Mucosa of stomach (tissue), 1 donor: Measurements from ENCODE around the gene ARMH1.
"Not testable (repeated sequence)": the region's sequence is repeated elsewhere in the genome, so short reads cannot be mapped to it uniquely, and the experiment has no call there.

ENCODE experiments used
- H3K27me3 ChIP-seq: one replicate; pipeline ENCODE4 v1.7.0; 2013; ENCODE audit warnings: mild to moderate bottlenecking, low read length; ENCODE audit not compliant: control insufficient read depth, insufficient read depth
- H3K36me3 ChIP-seq: one replicate; pipeline ENCODE4 v1.7.0; 2013; ENCODE audit warnings: low read length; ENCODE audit not compliant: control insufficient read depth, insufficient read depth
- H3K4me1 ChIP-seq: one replicate; pipeline ENCODE4 v1.7.0; 2013; ENCODE audit warnings: mild to moderate bottlenecking, low read length; ENCODE audit not compliant: control insufficient read depth, insufficient read depth
- H3K4me3 ChIP-seq: one replicate; pipeline ENCODE4 v1.7.0; 2013; ENCODE audit warnings: low read length
- H3K9ac ChIP-seq: one replicate; pipeline ENCODE4 v1.7.0; 2013; ENCODE audit warnings: mild to moderate bottlenecking, low read length, moderate library complexity
- H3K9me3 ChIP-seq: one replicate; pipeline ENCODE4 v1.7.0; 2013; ENCODE audit warnings: mild to moderate bottlenecking, low read length, moderate library complexity; ENCODE audit not compliant: control insufficient read depth
- donor health status: Pancreatic carcinoma.

The ARMH1 gene

DNA sequence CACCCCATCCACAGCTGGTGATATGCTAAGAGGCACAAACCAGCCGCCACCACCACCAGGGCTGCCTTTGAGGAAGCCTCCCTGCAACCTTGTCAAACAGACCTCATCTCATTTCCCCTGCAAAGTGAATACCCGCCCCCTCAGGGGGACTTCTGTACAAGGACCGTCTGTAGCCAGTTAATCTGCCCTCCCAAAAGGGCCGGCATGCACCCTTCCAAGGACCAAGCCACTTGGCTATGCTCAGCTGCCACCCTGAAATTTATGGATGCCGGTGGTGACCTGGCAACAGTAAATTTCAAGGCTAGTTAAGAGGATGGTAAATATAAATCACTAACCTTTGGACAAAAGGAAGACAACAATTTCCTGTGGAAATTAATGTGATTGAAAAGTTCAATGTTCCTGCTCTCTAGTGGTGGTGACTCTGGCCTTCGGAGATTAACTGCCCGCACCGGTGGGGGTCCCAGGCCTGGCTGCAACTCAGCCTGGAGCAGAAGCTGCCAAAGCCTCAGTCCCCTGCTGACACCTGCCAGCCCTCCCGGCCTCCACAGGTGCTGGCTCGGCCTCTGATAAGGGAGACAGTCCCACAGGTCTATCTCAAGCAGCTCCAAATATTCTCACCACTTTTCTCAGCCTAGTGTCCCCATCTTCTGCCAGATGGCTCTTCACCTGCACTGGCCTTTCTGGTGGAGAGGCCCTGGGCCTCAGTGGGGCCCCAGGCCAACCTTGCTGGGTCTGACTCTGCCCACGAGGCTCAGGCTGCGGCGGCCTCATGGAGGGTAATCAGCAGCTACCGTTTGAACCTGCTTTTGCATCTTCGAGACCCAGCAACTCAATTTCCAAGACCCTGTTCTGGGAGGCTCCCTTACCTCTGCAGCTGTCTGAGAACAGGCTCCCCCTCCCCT, 12.5 kb upstream of the ARMH1 start:
- H3K9ac ChIP-seq: no peak overlapping the region
- no peak overlapping the region for H3K4me3 ChIP-seq
- no peaks in the 10 kb centered on the region for H3K27me3 ChIP-seq
- H3K36me3 ChIP-seq: peaks cover 3% of the 10 kb centered on the region
- no peaks in the 10 kb centered on the region for H3K9me3 ChIP-seq
- H3K4me1 ChIP-seq: peaks cover 8% of the 10 kb centered on the region

DNA sequence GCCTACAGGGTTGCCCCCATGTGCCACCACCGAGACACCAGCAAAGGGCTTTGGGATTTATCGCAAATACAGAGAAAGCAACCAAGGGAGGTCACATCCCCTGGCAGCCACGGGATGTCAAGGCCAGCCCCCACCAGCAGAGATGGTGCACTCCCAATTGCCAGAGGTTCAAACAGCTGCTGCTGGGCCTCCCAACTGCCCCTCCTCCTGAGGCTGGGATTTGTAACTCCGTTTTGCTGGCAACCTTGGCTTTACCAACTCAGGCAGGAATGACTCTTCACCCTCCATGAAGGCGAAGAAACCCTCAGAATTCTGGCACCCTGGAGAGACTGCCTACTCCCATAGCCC, 11.9 kb upstream of the ARMH1 start:
- Histone ChIP-seq H3K9me3 (no peaks in the 10 kb centered on the region), H3K27me3 (no peaks in the 10 kb centered on the region), H3K9ac (no peak overlapping the region), H3K36me3 (peaks cover 3% of the 10 kb centered on the region), H3K4me3 (no peak overlapping the region), H3K4me1 (peaks cover 8% of the 10 kb centered on the region)

DNA sequence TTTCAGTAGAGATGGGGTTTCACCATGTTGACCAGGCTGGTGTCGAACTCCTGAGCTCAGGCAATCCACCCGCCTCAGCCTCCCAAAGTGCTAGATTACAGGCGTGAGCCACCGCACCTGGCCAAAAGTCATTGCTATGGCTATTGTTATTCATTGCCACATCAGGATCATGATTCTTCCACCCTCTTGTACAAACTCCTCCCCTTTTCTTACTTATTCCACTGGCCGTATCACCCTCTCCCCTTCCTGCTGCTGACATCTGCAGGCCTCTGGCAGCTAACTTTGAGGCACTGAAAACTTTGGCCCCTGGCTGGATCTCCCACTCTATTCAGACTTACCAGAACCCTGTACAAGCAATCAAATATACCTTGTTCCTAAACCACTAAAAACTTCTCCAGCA, 11.1 kb upstream of the ARMH1 start:
- H3K4me3 ChIP-seq: no peak overlapping the region
- no peaks in the 10 kb centered on the region for H3K27me3 ChIP-seq
- no peaks in the 10 kb centered on the region for H3K9me3 ChIP-seq
- H3K4me1 ChIP-seq: peaks cover 8% of the 10 kb centered on the region
- peaks cover 3% of the 10 kb centered on the region for H3K36me3 ChIP-seq
- H3K9ac ChIP-seq: no peak overlapping the region

DNA sequence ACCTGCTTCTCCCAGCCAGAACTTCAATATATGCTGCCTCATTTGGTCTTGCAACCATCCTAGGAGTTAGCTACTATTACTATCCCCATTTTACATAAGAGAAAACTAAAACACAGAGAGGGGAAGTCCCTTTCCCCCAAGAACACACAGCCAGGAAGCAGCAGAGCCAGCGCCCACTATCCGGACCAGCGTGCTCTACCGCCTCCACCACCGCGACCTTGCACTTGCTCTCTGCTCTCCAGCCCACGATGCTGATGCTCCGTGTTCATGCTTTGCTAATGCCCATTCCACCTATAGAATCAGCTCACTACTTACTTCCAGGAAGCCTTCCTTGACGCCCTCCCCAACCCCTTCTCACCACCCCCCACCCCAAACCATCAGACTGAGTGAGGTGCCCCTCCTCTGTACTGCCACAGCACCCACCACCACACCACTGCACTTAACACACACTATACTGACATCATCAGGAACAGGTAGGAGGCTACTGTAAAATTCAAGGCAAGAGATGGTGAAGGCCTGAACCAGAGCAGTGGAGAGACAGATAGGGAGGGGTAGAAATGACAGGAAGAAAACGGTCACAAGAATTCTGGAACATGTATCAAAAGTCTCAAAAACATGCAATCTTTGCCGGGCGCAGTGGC, 9.7 kb upstream of the ARMH1 start:
- no peaks in the 10 kb centered on the region for H3K36me3 ChIP-seq
- H3K4me1 ChIP-seq: peaks cover 6% of the 10 kb centered on the region
- no peaks in the 10 kb centered on the region for H3K27me3 ChIP-seq
- no peak overlapping the region for H3K9ac ChIP-seq
- no peaks in the 10 kb centered on the region for H3K9me3 ChIP-seq
- H3K4me3 ChIP-seq: no peak overlapping the region

DNA sequence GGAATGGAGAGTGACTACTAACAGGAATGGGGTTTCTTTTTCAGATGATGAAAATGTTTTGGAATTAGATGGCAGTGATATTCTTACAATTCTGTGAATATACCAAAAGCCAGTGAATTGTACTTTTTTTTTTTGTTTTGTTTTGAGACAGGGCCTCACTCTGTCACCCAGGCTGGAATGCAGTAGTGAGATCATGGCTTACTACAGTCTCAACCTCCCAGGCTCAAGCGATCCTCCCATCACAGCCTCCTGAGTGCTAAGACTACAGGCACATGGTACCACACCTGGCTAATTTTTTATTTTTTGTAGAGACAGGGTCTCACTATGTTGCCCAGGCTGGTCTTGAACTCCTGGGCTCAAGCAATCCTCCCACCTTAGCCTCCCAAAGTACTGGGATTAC, 7.8 kb upstream of the ARMH1 start:
- not testable (repeated sequence) for H3K4me3 ChIP-seq, H3K4me1 ChIP-seq, H3K27me3 ChIP-seq, H3K9ac ChIP-seq, H3K9me3 ChIP-seq, H3K36me3 ChIP-seq

DNA sequence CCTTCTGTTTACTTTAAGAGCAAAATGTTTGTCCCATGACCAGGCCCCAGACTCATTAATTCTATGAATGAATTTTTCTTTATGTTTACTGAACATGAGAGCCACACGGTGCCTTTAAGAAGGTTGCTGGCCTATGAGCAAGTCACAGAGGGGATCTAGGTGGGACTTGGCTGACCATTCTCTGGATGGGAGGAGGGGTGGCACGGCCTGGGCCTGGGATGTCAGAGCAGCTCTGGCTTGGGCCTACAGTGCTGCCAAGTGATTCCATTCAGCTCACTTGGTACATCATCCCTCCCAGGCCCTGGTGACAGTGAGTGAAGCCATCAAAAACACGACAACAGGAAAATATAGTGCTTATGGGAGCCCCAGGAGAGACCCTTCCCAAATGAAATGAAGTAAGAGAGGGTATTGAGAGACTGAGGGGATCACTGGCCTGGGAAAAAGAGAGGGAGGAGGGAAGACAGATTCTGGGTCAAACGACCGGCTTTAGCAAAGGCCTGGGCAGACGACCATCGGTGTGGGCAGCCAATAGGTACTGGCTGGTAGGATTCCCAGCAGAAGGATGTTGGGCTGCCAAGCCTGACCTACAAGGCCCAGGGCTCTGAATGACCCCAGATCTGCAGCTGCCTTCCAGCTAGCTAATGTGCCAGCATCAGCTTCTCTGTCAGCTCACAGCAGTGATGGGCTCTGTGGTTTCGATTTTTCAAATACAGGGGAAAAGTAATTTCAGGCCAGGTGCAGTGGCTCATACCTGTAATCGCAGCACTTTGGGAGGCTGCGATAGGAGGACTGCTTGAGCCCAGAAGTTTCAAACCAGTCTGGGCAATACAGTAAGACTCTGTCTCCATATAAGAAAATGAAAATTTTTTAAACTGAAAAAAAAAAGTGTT, 3.5 kb upstream of the ARMH1 start:
- H3K36me3 ChIP-seq: no peaks in the 10 kb centered on the region
- no peak overlapping the region for H3K4me3 ChIP-seq
- H3K9ac ChIP-seq: no peak overlapping the region
- H3K4me1 ChIP-seq: peaks cover 33% of the 10 kb centered on the region
- H3K27me3 ChIP-seq: no peaks in the 10 kb centered on the region
- H3K9me3 ChIP-seq: no peaks in the 10 kb centered on the region

DNA sequence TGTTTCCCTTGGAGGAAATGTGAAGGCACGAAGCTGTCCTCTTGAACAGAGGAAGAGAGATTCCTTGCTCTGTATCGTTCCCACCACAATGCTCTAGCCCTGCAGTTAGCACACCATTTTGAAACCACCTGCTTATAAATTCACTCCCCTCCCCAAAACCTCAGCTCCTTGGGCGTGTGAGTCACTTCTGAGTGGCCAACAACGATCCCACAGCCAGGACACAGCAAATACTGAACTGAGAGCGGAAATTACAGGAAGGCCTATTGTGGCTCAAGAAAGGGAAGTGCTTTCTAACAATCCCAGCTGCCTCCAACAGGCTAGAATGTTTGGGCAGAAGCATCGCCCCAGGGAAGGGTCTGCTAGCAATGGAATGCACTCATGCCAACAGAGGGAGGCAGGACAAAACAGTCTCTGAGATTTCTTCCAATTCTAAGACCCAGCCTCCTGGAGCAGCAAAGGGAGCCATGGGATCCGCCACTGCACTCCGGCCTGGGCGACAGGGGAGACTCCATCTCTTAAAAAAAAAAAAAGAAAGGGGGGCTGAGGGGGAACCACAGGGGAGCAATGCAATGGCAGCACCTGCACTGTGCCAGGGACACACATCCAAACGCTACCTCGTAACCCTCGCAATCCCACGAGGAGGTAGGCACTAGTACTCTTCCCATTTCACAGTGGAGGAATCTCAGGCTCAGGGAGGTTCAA, 2.1 kb upstream of the ARMH1 start:
- no peak overlapping the region for H3K9ac ChIP-seq
- H3K9me3 ChIP-seq: no peaks in the 10 kb centered on the region
- H3K27me3 ChIP-seq: no peaks in the 10 kb centered on the region
- H3K4me3 ChIP-seq: no peak overlapping the region
- H3K36me3 ChIP-seq: no peaks in the 10 kb centered on the region
- H3K4me1 ChIP-seq: peaks cover 47% of the 10 kb centered on the region

DNA sequence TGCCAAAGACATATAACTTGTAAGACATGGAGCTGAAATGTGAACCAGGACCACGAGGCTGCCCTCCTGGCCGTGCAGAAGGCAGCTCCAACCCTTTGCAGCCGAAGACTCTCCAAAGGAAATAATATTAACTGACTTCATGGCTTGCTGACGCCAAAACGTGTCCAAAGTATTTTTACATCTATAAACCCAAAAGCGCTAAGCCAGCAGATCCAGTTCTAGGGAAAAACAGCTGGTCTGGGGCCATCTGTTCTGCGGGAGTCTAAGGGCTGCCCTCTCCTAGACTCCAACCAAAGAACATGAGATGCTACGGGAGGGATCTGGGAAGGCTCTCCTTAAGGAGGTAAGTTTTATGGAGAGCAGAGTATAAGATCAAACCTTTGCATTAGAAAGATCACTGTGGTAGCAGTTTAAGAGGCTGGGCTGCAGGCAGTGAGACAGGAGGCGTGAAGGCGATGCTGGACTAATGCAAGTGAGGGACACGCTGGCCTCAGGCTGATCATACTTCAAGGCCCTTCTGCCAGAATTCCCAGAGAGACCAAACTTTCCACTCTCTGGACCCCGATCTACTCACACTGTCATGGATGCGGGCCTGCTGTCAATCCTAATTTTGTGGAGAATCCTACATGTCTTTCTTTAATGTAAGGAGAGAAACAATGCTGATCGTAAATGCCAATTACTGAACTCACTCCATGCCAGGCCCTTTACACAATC, 1.4 kb upstream of the ARMH1 start:
- Histone ChIP-seq H3K4me1 (peaks cover 51% of the 10 kb centered on the region), H3K9ac (peak overlapping the region; percentile 76), H3K4me3 (peak overlapping the region; percentile 48), H3K36me3 (no peaks in the 10 kb centered on the region), H3K9me3 (no peaks in the 10 kb centered on the region), H3K27me3 (no peaks in the 10 kb centered on the region)

DNA sequence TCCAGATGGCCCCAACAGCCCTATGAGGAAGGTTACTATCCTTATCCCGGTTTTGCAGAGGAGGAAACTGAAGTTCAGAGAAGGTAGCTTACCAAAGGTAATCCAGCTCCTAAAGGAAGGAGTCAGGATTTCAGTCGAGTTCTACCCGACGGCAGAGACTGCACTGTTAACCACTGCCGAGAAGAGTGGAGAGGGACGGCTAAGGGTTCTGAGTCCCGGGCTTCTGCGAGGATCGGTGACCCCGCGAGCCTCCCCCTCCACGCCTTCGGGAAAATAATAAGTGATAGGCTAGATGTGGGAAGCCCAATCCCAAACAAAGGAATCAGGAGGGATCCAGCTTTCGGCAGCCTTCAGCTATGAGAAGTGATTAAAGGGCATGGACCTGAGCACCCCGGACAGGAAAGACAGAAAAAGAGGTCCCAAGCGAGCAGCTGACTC, 820 bp upstream of the ARMH1 start:
- Histone ChIP-seq H3K4me3 (peak overlapping the region; percentile 48), H3K4me1 (peaks cover 51% of the 10 kb centered on the region), H3K9me3 (no peaks in the 10 kb centered on the region), H3K9ac (peak overlapping the region; percentile 76), H3K36me3 (no peaks in the 10 kb centered on the region), H3K27me3 (no peaks in the 10 kb centered on the region)

DNA sequence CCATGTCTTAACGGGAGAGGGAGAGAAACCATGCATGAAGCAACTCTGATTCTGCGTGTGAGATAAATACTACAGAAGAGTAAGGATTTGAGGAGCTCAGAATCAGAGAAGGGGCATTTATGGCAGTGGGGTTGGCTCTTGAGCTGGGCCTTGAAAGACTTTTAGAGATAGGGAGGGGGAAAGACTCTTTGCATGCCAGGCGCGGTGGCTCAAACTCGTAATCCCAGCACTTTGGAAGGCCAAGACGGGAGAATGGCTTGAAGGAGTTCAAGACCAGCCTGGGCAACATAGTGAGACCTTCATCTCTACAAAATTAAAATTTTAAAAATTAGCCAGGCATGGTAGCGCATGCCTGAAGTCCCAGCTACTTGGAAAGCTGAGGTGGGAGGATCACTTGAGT, 672 bp downstream of the ARMH1 start:
- Histone ChIP-seq H3K4me1 (peaks cover 51% of the 10 kb centered on the region), H3K36me3 (no peaks in the 10 kb centered on the region), H3K9ac (no peak overlapping the region), H3K27me3 (no peaks in the 10 kb centered on the region), H3K9me3 (no peaks in the 10 kb centered on the region), H3K4me3 (peak overlapping the region; percentile 48)

DNA sequence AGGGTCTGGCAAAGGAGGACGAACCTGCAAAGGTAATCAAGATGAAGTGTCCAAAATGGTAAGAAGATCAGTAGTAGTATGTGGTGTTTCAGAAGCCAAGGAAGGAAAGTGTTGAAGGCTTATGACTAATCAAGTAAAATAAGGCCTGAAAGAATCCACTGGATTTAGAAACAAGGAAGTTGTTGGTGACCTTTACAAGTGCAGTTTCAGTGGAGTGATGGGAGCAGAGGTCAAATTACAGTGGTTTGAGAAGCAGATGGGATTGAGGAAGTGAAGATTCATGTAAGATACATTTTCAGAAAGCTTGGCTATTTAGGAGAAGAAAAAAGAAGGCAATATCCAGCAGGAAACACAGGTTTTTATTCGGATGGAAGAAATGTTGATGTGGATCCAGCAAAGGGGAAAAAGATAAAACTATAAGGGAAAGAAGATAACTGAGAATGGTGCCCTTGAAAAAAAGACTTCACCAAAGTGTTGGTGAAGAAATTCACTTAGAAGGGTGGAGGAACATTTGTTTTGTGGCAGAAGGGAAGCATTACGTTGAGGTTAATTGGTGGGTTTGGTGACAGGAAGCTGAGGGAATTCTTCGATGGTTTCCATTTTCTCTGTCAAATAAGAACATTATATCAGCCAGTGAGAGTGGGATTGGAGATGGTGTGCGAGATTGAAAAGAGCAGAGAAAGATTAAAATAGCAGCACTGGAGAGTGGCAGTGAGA, 2.1 kb downstream of the ARMH1 start:
- H3K27me3 ChIP-seq: no peaks in the 10 kb centered on the region
- peaks cover 52% of the 10 kb centered on the region for H3K4me1 ChIP-seq
- no peak overlapping the region for H3K4me3 ChIP-seq
- no peaks in the 10 kb centered on the region for H3K9me3 ChIP-seq
- no peak overlapping the region for H3K9ac ChIP-seq
- no peaks in the 10 kb centered on the region for H3K36me3 ChIP-seq
